HG02678 (cell line): ENCODE measurements around the gene KLHDC7B.

ENCODE experiments used
- ATAC-seq: cut with Tn5 transposase; IDR thresholded peaks from one replicate; pipeline ENCODE4 v1.9.1; 2021; ENCODE audit warnings: mild to moderate bottlenecking, moderate library complexity; ENCODE audit not compliant: unreplicated experiment

KLHDC7B gene

GRCh38 chr22:50571264-50572175, 25.8 kb downstream of the KLHDC7B start:
- no peak for ATAC-seq

- ATAC-seq = no peak
Observed at GRCh38 chr22:50572965-50573364, 27.3 kb downstream of the KLHDC7B start.

- ATAC-seq = no peak
Observed at GRCh38 chr22:50573491-50574382, 28.0 kb downstream of the KLHDC7B start.

GRCh38 chr22:50574383-50574755, 28.7 kb downstream of the KLHDC7B start:
- no peak for ATAC-seq

- ATAC-seq = no peak
Observed at GRCh38 chr22:50575426-50575941, 29.8 kb downstream of the KLHDC7B start.

GRCh38 chr22:50576070-50576469, 30.4 kb downstream of the KLHDC7B start:
- no peak for ATAC-seq

- ATAC-seq = no peak
Observed at GRCh38 chr22:50576806-50577696, 31.4 kb downstream of the KLHDC7B start.

- ATAC-seq = no peak
Observed at GRCh38 chr22:50577697-50577986, 31.9 kb downstream of the KLHDC7B start.

- no peak for ATAC-seq
Observed at GRCh38 chr22:50577987-50578775, 32.5 kb downstream of the KLHDC7B start, which contains the start of gene CPT1B. TSS of gene CPT1B (minus strand) at chr22:50578427. CDS start at chr22:50577915, 512 bp downstream.

- ATAC-seq = no peak
Observed at GRCh38 chr22:50578776-50579310, 33.1 kb downstream of the KLHDC7B start.

GRCh38 chr22:50579752-50580151, 34.1 kb downstream of the KLHDC7B start:
- no peak for ATAC-seq

- ATAC-seq = no peak
Observed at GRCh38 chr22:50581031-50581949, 35.6 kb downstream of the KLHDC7B start.

- ATAC-seq = no peak
Observed at GRCh38 chr22:50581950-50582492, 36.3 kb downstream of the KLHDC7B start.

GRCh38 chr22:50582493-50583293, 37.0 kb downstream of the KLHDC7B start, which contains the start of gene CHKB:
TSS of gene CHKB (minus strand) at chr22:50582849. CDS start at chr22:50582781, 68 bp downstream.
- ATAC-seq = peak; percentile 91

GRCh38 chr22:50583294-50583861, 37.7 kb downstream of the KLHDC7B start:
- peak; percentile 19 for ATAC-seq

GRCh38 chr22:50584106-50585096, 38.7 kb downstream of the KLHDC7B start:
- ATAC-seq = no peak
